Activated CD8-positive, alpha-beta T cell treated with anti-CD3 and anti-CD28 coated beads for 36 hours (primary cell): Measurements from ENCODE around the gene PLK2. TPM values are rescaled to one million over a fixed set of nuclear protein-coding genes. Genes with fewer than 3 reads are reported as not detected.
A peak's percentile ranks its signal among the peaks of the same experiment; 100 is the strongest.

Source experiments
- ATAC-seq: fragments of 200-7000 bp; cut with Tn5 transposase; one replicate; pipeline ENCODE4 v1.10.0; 2021; ENCODE audit warnings: mild to moderate bottlenecking, moderate library complexity
- CTCF ChIA-PET: fragments of 350-600 bp; sonication (Branson Sonifier 250); formaldehyde crosslinking; loops from one replicate; lab custom pipeline; 2021; ENCODE audit warnings: antibody characterized with exemption; lab: Charles Lee
- POLR2A ChIA-PET: fragments of 350-600 bp; sonication (Branson Sonifier 250); formaldehyde crosslinking; loops from one replicate; lab custom pipeline; 2021; ENCODE audit warnings: antibody characterized with exemption; lab: Charles Lee
- DNase-seq: peaks from one replicate; pipeline ENCODE4 v3.0.0-alpha.2; 2020
- H3K27ac Mint-ChIP-seq: one replicate; pipeline ENCODE4 v1.8.0; 2021; ENCODE audit warnings: mild to moderate bottlenecking, mixed read lengths
- H3K27me3 Mint-ChIP-seq: one replicate; pipeline ENCODE4 v1.8.0; 2021; ENCODE audit warnings: mixed read lengths
- H3K36me3 Mint-ChIP-seq: one replicate; pipeline ENCODE4 v1.8.0; 2021; ENCODE audit warnings: low read depth, mixed read lengths
- H3K4me1 Mint-ChIP-seq: one replicate; pipeline ENCODE4 v1.8.0; 2021; ENCODE audit warnings: low read depth, mixed read lengths
- H3K4me3 Mint-ChIP-seq: one replicate; pipeline ENCODE4 v1.8.0; 2021; ENCODE audit warnings: mild to moderate bottlenecking, moderate library complexity, mixed read lengths
- H3K9me3 Mint-ChIP-seq: one replicate; pipeline ENCODE4 v1.8.0; 2021; ENCODE audit warnings: mixed read lengths
- CTCF ChIP-seq: fragments of 200-600 bp; IDR thresholded peaks from one replicate; pipeline ENCODE4 v1.8.0; 2022; ENCODE audit warnings: antibody characterized with exemption, mild to moderate bottlenecking
- intact Hi-C: fragments of 100-400 bp; cut with micrococcal nuclease; formaldehyde crosslinking; loops from one replicate; pipeline ENCODE4 v1.10.0; 2022
- total RNA-seq, 2 experiments: library from RNA; stranded (reverse); gene quantifications; one replicate each; pipeline ENCODE4 v1.2.3, GENCODE V29; 2021

Gene PLK2
- total RNA-seq, 2 experiments from 2014 or later = 3.1 to 4.0 TPM

DNA sequence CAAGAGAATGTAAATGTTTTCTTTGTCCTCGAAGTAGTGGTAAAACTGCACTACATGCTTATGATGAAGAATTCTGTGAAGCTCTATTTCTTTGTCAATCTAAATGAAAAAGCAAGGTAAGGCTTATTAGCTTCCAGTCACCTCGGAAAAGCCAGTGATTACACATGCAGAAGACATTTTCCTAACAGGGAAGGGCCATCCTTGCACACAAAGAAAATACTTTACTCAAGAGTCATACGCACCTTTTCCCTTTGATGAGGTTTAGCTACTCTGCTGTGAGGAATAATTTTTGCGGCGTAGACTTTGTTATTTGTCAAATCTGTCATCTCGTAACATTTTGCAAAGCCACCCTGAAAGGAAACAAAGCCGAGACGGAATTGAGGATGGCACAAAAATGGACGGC lies 1.1 kb downstream of the PLK2 start:
- ATAC-seq (no peak), DNase-seq (no peak)
- intact Hi-C loops = loop anchor here (2.0 kb wide), 1 partner anchor 1160 kb away; no protein-coding TSS in a partner anchor
- Mint-ChIP-seq H3K4me1 (peaks cover 10% of the 10 kb centered on the region), H3K4me3 (peak overlapping the region; percentile 71), H3K27ac (no peak overlapping the region), H3K27me3 (peaks cover 10% of the 10 kb centered on the region), H3K9me3 (no peaks in the 10 kb centered on the region), H3K36me3 (no peaks in the 10 kb centered on the region)
- CTCF ChIA-PET = interaction anchor here (0.7 to 5.9 kb wide), 3 partner anchors 680 to 1160 kb away, joined by 3 to 51 read pairs (median 7); no protein-coding TSS in a partner anchor
- no peak for TF ChIP-seq CTCF
- POLR2A ChIA-PET = no interaction called here

DNA sequence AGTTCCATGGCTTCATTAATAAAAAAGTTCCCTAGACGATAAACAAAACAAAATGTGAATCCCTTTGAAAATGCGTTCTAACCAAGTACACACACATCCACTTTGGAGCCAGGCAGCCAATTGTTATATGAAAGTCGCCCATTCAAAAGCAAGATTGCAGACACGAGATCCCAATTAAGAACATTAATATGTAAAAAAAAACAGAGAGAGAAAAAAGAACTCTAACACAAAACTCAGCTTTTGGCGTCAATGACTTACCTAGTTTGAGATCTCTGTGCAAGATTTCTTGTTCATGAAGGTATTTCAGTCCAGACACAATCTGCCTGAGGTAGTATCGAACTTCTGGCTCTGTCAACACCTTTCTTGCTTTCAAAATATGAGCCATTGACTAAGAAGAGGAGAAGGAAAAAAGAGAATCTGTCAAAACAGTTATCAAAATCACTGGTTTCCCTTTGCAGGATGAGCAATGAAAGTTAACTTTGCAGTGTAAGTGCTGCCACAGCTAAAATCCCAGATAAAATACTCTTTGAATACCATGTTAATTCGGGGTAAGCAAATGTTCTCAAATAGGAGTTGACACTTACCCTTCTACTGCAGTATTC lies 1.6 kb downstream of the PLK2 start:
- CTCF ChIA-PET = interaction anchor here (0.7 to 5.9 kb wide), 3 partner anchors 679 to 1159 kb away, joined by 3 to 51 read pairs (median 7); no protein-coding TSS in a partner anchor
- intact Hi-C loops = loop anchor here (2.0 kb wide), 1 partner anchor 1159 kb away; no protein-coding TSS in a partner anchor
- POLR2A ChIA-PET = no interaction called here
- ATAC-seq = no peak
- H3K27ac Mint-ChIP-seq = no peak overlapping the region
- peaks cover 10% of the 10 kb centered on the region for H3K4me1 Mint-ChIP-seq
- peaks cover 10% of the 10 kb centered on the region for H3K27me3 Mint-ChIP-seq
- no peaks in the 10 kb centered on the region for H3K36me3 Mint-ChIP-seq
- H3K9me3 Mint-ChIP-seq = no peaks in the 10 kb centered on the region
- H3K4me3 Mint-ChIP-seq = peak overlapping the region; percentile 71
- no peak for DNase-seq
- no peak for TF ChIP-seq CTCF

GRCh38 chr5:58457050-58457449 lies 2.8 kb downstream of the PLK2 start:
- CTCF ChIA-PET = no interaction called here
- POLR2A ChIA-PET = no interaction called here
- intact Hi-C loops = no loop called here
- Mint-ChIP-seq H3K4me1 (peaks cover 10% of the 10 kb centered on the region), H3K4me3 (no peak overlapping the region), H3K27ac (no peak overlapping the region), H3K27me3 (peaks cover 10% of the 10 kb centered on the region), H3K9me3 (no peaks in the 10 kb centered on the region), H3K36me3 (no peaks in the 10 kb centered on the region)
- ATAC-seq (no peak), DNase-seq (no peak)
- TF ChIP-seq CTCF = no peak

DNA sequence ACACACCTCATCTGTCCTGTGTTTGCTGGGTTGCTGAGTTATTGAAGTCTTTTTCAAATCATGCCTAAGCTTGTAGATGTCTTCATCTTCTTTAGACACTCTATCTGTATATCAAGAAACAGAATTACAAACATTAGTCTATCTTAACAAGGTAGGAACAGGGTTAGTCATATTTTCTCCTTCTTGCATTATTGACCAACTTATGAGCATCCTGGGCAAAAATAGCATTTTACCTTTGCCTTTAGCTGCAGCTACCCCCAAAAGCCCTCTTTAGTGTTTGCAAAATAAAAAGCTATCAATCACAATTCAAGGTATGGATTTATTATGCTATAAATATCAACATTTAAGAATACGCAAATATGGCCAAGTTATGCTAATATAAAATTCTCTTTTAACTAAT lies 3.4 kb downstream of the PLK2 start:
- peaks cover 10% of the 10 kb centered on the region for H3K27me3 Mint-ChIP-seq
- intact Hi-C loops = no loop called here
- POLR2A ChIA-PET = no interaction called here
- ATAC-seq (no peak), DNase-seq (no peak)
- H3K4me3 Mint-ChIP-seq = no peak overlapping the region
- CTCF ChIA-PET = interaction anchor here (1.2 kb wide), 1 partner anchor 1158 kb away, joined by 4 read pairs; no protein-coding TSS in a partner anchor
- no peaks in the 10 kb centered on the region for H3K36me3 Mint-ChIP-seq
- no peak for TF ChIP-seq CTCF
- H3K27ac Mint-ChIP-seq = no peak overlapping the region
- peaks cover 10% of the 10 kb centered on the region for H3K4me1 Mint-ChIP-seq
- no peaks in the 10 kb centered on the region for H3K9me3 Mint-ChIP-seq

DNA sequence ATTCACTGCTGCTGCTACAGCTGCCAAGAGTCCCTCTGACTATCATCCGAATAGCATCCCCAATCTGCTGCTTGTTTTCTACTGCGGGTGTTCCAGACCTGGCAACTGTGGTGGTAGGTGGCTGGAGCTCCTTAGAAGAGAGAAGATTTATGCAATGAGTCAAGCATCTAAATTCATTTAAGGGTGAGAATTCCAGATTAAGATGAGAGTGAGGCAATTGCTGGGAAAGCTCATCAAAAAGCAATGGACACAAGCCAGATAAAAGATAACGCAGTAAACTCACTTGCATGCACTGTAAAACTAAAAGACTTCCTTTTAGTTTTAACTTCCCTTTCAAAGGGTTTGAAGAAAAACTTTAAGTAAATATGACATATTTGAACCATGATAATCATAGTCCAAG lies 3.9 kb downstream of the PLK2 start:
- DNase-seq = no peak
- no peak for TF ChIP-seq CTCF
- H3K36me3 Mint-ChIP-seq = no peaks in the 10 kb centered on the region
- ChIA-PET POLR2A (no interaction called here), CTCF (interaction anchor here (0.9 to 1.2 kb wide), 2 partner anchors 677 to 1158 kb away, joined by 3 to 4 read pairs; no protein-coding TSS in a partner anchor)
- H3K4me3 Mint-ChIP-seq = no peak overlapping the region
- peaks cover 10% of the 10 kb centered on the region for H3K4me1 Mint-ChIP-seq
- H3K27me3 Mint-ChIP-seq = peaks cover 10% of the 10 kb centered on the region
- no peak for ATAC-seq
- no peak overlapping the region for H3K27ac Mint-ChIP-seq
- intact Hi-C loops = no loop called here
- no peaks in the 10 kb centered on the region for H3K9me3 Mint-ChIP-seq
